Lung (tissue), 13 donors: Measurements from ENCODE around the gene RNU5D-1. TPM values are rescaled to one million over a fixed set of nuclear protein-coding genes. Genes with fewer than 3 reads are reported as not detected.
A peak's percentile ranks its signal among the peaks of the same experiment; 100 is the strongest.

Experiments used
- ATAC-seq: fragments of 200-7000 bp; cut with Tn5 transposase; one replicate; pipeline ENCODE4 v1.9.1; 2020; ENCODE audit warnings: moderate number of reproducible peaks; ENCODE audit not compliant: insufficient read depth, low FRiP score
- DNase-seq, 3 donors: peaks; one replicate each; pipeline ENCODE4 v3.0.0-alpha.2; 2013 to 2017
- H3K27ac ChIP-seq, 2 donors: one replicate each; pipeline ENCODE4 v1.5.1; 2013; ENCODE audit warnings: mild to moderate bottlenecking in 2 of 2, moderate library complexity in 2 of 2, control low read depth in 1 of 2, inconsistent platforms in 1 of 2, low read depth in 1 of 2, low read length in 1 of 2
- H3K27me3 ChIP-seq, 3 donors: one replicate each; pipeline ENCODE4 v1.5.1; 2013; ENCODE audit warnings: low read length in 2 of 3; ENCODE audit not compliant: control insufficient read depth in 3 of 3, insufficient read depth in 3 of 3
- H3K36me3 ChIP-seq, 4 donors: one replicate each; pipeline ENCODE4 v1.5.1; 2013; ENCODE audit warnings: low read length in 4 of 4, mild to moderate bottlenecking in 1 of 4, moderate library complexity in 1 of 4; ENCODE audit not compliant: control insufficient read depth in 4 of 4, insufficient read depth in 4 of 4
- H3K4me1 ChIP-seq, 5 donors: one replicate each; pipeline ENCODE4 v1.5.1; 2013; ENCODE audit warnings: low read length in 5 of 5, mild to moderate bottlenecking in 2 of 5, moderate library complexity in 1 of 5; ENCODE audit not compliant: control insufficient read depth in 5 of 5, insufficient read depth in 5 of 5
- H3K4me3 ChIP-seq: one replicate; pipeline ENCODE4 v1.5.1; 2013; ENCODE audit warnings: mild to moderate bottlenecking, control low read depth, moderate library complexity
- H3K9ac ChIP-seq, 2 donors: one replicate each; pipeline ENCODE4 v1.5.1; 2013; ENCODE audit warnings: low read length in 2 of 2, control low read depth in 1 of 2; ENCODE audit not compliant: insufficient read depth in 1 of 2
- H3K9me3 ChIP-seq, 4 donors: one replicate each; pipeline ENCODE4 v1.5.1; 2013; ENCODE audit warnings: low read length in 3 of 4, mild to moderate bottlenecking in 1 of 4, moderate library complexity in 1 of 4; ENCODE audit not compliant: control insufficient read depth in 4 of 4, insufficient read depth in 3 of 4
- WGBS, 2 donors: extraction: QIAGEN DNeasy Blood & Tissue Kit; methylation state at CpG; one replicate each; pipeline ENCODE4 v1.1.7; 2013; 5-methylcytosine and 5-hydroxymethylcytosine counted together
- polyA plus RNA-seq, 2 donors: library from polyadenylated mRNA; stranded (reverse); fragments of 200-250 nt; gene quantifications; one replicate each; pipeline ENCODE4 v1.2.1, GENCODE V29; 2013
- small RNA-seq: library from RNA; depleted of rRNA; stranded (forward); fragments of <200 nt; gene quantifications from one replicate; pipeline ENCODE3, GENCODE V24; 2014; ENCODE audit warnings: low replicate concordance
- total RNA-seq, 2 donors: library from RNA; depleted of rRNA in 1 of 2; stranded (reverse); fragments of >200 nt in 1 of 2; gene quantifications; one replicate each; pipeline ENCODE4 v1.2.1, GENCODE V29; 2014 to 2021
- TF ChIP-seq, protein P1 (sequence below): IDR thresholded peaks from 2 replicates; pipeline ENCODE4 v1.5.1; 2012; ENCODE audit warnings: mild to moderate bottlenecking; ENCODE audit errors: control extremely low read depth, extremely low read depth
- donor health status: control.
- donor health status: control.
- donor health status: Bipolar disorder and iron deficiency.
- donor health status: healthy.
- donor health status: DM: yes; HTN: yes; CAD: no.

The RNU5D-1 gene
- total and polyA plus RNA-seq, 4 donors = not detected

- H3K9me3 ChIP-seq = no peaks in the 10 kb centered on the region
- H3K36me3 ChIP-seq = peaks cover 0 to 4% (median 0%) of the 10 kb centered on the region in 4 donors
- no peak for DNase-seq
- TF ChIP-seq, protein P1, sequence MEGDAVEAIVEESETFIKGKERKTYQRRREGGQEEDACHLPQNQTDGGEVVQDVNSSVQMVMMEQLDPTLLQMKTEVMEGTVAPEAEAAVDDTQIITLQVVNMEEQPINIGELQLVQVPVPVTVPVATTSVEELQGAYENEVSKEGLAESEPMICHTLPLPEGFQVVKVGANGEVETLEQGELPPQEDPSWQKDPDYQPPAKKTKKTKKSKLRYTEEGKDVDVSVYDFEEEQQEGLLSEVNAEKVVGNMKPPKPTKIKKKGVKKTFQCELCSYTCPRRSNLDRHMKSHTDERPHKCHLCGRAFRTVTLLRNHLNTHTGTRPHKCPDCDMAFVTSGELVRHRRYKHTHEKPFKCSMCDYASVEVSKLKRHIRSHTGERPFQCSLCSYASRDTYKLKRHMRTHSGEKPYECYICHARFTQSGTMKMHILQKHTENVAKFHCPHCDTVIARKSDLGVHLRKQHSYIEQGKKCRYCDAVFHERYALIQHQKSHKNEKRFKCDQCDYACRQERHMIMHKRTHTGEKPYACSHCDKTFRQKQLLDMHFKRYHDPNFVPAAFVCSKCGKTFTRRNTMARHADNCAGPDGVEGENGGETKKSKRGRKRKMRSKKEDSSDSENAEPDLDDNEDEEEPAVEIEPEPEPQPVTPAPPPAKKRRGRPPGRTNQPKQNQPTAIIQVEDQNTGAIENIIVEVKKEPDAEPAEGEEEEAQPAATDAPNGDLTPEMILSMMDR = no peak
- H3K27ac ChIP-seq = no peak overlapping the region
- no peak overlapping the region for H3K9ac ChIP-seq
- no peak for ATAC-seq
- peaks cover 0 to 4% (median 0%) of the 10 kb centered on the region in 5 donors for H3K4me1 ChIP-seq
- no peak overlapping the region for H3K4me3 ChIP-seq
- H3K27me3 ChIP-seq = no peaks in the 10 kb centered on the region
- WGBS, 2 donors = 73 to 84% methylated on average over 3 of the region's 3 CpGs
These were observed 48.1 kb downstream of the RNU5D-1 start for GRCh38 chr1:44682883-44683265.

DNA sequence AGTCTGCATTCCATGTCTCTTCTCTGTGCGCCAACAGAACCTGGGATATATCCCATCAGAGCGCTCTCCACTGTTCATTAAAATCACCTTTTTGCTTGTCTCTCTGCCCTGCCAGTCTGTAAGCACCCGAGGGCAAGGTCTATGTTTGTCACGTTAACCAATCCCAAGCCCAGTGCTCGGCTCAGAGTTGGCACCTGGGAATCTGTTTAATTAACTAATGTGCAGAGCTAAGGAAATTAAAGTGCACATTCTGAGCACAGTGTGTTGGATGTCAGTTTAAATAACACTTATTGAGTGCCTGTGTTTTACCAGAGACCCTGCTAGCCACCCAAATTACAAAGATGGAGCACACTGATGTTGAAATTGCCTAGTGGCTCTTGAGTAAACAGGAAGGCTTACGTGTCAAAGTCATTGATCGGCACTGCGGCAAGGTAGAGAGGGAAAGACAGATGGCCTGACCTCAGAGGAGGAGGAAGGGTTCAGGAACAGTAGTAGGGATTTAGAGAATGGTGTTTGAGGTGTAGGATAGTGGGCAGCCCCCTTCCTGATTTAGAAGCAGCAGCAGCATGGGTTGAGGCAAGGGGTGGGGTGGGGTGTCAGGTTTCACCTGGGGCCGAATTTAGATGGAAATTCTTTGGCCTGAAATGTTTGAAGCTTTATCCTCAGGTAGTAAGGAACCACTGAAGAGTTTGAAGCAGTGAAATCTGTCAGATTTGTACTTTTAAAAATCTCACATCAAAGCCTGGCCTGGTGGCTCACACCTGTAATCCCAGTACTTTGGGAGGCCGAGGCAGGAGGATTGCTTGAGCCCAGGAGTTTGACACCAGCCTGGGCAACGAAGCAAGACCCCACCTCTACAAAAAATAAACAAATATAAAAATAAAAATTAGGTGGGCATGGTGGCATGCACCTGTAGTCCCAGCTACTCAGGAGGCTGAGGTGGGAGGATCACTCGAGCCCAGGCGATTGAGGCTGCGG lies 48.8 kb downstream of the RNU5D-1 start:
- Histone ChIP-seq H3K27ac (no peak overlapping the region), H3K9ac (no peak overlapping the region), H3K9me3 (no peaks in the 10 kb centered on the region), H3K36me3 (peaks cover 0 to 4% (median 0%) of the 10 kb centered on the region in 4 donors), H3K4me1 (peaks cover 0 to 4% (median 0%) of the 10 kb centered on the region in 5 donors), H3K4me3 (no peak overlapping the region), H3K27me3 (no peaks in the 10 kb centered on the region)
- no peak for DNase-seq
- WGBS, 2 donors = 74 to 76% methylated on average over 14 of the region's 14 CpGs
- ATAC-seq = no peak
- TF ChIP-seq, protein P1 = no peak

Small RNAs within 50 kb of the gene (small RNA-seq; reads per million reads assigned to genes)
- 46.7 reads per million, percentile 97 among the genes with 10 or more reads in this experiment for gene RNU5D-1
- 18.1 reads per million, percentile 96 among the genes with 10 or more reads in this experiment for gene RNU5F-1
- gene SNORD38A = 98.3 reads per million, percentile 98 among the genes with 10 or more reads in this experiment
- gene SNORD38B = not detected
- 2,945 reads per million, percentile 100 among the genes with 10 or more reads in this experiment for gene SNORD46
- not detected for gene SNORD55

Other genes starting within 250 kb of the RNU5D-1 start
- gene TMEM53, start 56.7 kb downstream of the RNU5D-1 start, total RNA-seq = 10 to 100 TPM in 1 of 2 donors, 1 to 10 TPM in 1; 7.1 to 26.4 TPM
- 10 to 100 TPM; 16.2 to 20.6 TPM for gene TMEM53, start 56.7 kb downstream of the RNU5D-1 start, polyA plus RNA-seq
- gene ARMH1, start 56.5 kb downstream of the RNU5D-1 start, total RNA-seq = 10 to 100 TPM in 1 of 2 donors, 1 to 10 TPM in 1; 9.7 to 16.7 TPM
- 10 to 100 TPM; 26.0 to 35.3 TPM for gene ARMH1, start 56.5 kb downstream of the RNU5D-1 start, polyA plus RNA-seq
- 1 to 10 TPM; 1.5 to 3.5 TPM for gene KIF2C, start 8.7 kb upstream of the RNU5D-1 start, total RNA-seq
- 1 to 10 TPM; 1.5 to 2.7 TPM for gene KIF2C, start 8.7 kb upstream of the RNU5D-1 start, polyA plus RNA-seq
- gene RPS8, start 44.4 kb upstream of the RNU5D-1 start, total RNA-seq = 1,000 to 10,000 TPM; 1,445 to 1,832 TPM
- 1,000 to 10,000 TPM; 1,551 to 3,558 TPM for gene RPS8, start 44.4 kb upstream of the RNU5D-1 start, polyA plus RNA-seq
- 1 to 10 TPM in 1 of 2 donors, under 1 TPM in 1; 0.23 to 1.4 TPM for gene BEST4, start 57.0 kb upstream of the RNU5D-1 start, total RNA-seq
- gene BEST4, start 57.0 kb upstream of the RNU5D-1 start, polyA plus RNA-seq = under 1 TPM; 0.33 to 0.79 TPM
- 10 to 100 TPM; 16.9 to 45.3 TPM for gene PLK3, start 69.2 kb upstream of the RNU5D-1 start, total RNA-seq
- gene PLK3, start 69.2 kb upstream of the RNU5D-1 start, polyA plus RNA-seq = 10 to 100 TPM; 28.7 to 78.5 TPM
- 10 to 100 TPM in 1 of 2 donors, 1 to 10 TPM in 1; 1.7 to 13.0 TPM for gene DYNLT4, start 76.2 kb upstream of the RNU5D-1 start, total RNA-seq
- 1 to 10 TPM; 2.3 to 6.1 TPM for gene DYNLT4, start 76.2 kb upstream of the RNU5D-1 start, polyA plus RNA-seq
- gene BTBD19, start 77.4 kb upstream of the RNU5D-1 start, total RNA-seq = 10 to 100 TPM in 1 of 2 donors, 1 to 10 TPM in 1; 7.0 to 20.0 TPM
- 10 to 100 TPM in 1 of 2 donors, 1 to 10 TPM in 1; 5.6 to 13.8 TPM for gene BTBD19, start 77.4 kb upstream of the RNU5D-1 start, polyA plus RNA-seq
- 1 to 10 TPM in 1 of 2 donors, under 1 TPM in 1; 0.94 to 1.7 TPM for gene PTCH2, start 112.1 kb upstream of the RNU5D-1 start, total RNA-seq
- gene PTCH2, start 112.1 kb upstream of the RNU5D-1 start, polyA plus RNA-seq = under 1 TPM; 0.37 TPM